Fibroblast of skin of scalp (primary cell): ENCODE results near the gene ARHGAP26.

ENCODE experiments used
- DNase-seq: peaks from one replicate; pipeline ENCODE4 v3.0.0-alpha.2; 2013

The ARHGAP26 gene

GRCh38 chr5:142814122-142814521 is 43.9 kb downstream of the ARHGAP26 start:
- no peak for DNase-seq

- no peak for DNase-seq
Measured at GRCh38 chr5:142815469-142815868, 45.3 kb downstream of the ARHGAP26 start.

GRCh38 chr5:142816531-142817430 is 46.6 kb downstream of the ARHGAP26 start:
- DNase-seq: peak; percentile 84

- DNase-seq: no peak
Measured at GRCh38 chr5:142817949-142818431, 47.8 kb downstream of the ARHGAP26 start.

- DNase-seq: no peak
Measured at GRCh38 chr5:142819292-142819691, 49.1 kb downstream of the ARHGAP26 start.

- no peak for DNase-seq
Measured at GRCh38 chr5:142819825-142820224, 49.6 kb downstream of the ARHGAP26 start.

GRCh38 chr5:142820447-142820846 is 50.3 kb downstream of the ARHGAP26 start:
- no peak for DNase-seq

- no peak for DNase-seq
Measured at GRCh38 chr5:142821034-142821732, 51.0 kb downstream of the ARHGAP26 start.

GRCh38 chr5:142821733-142822487 is 51.7 kb downstream of the ARHGAP26 start:
- peak; percentile 86 for DNase-seq

GRCh38 chr5:142823126-142823525 is 52.9 kb downstream of the ARHGAP26 start:
- no peak for DNase-seq

GRCh38 chr5:142823806-142824205 is 53.6 kb downstream of the ARHGAP26 start:
- no peak for DNase-seq

- no peak for DNase-seq
Measured at GRCh38 chr5:142824391-142824790, 54.2 kb downstream of the ARHGAP26 start.

GRCh38 chr5:142825378-142826089 is 55.4 kb downstream of the ARHGAP26 start:
- no peak for DNase-seq

- no peak for DNase-seq
Measured at GRCh38 chr5:142826093-142826492, 55.9 kb downstream of the ARHGAP26 start.

- peak; percentile 60 for DNase-seq
Measured at GRCh38 chr5:142826741-142827492, 56.7 kb downstream of the ARHGAP26 start.

GRCh38 chr5:142827934-142828576 is 57.9 kb downstream of the ARHGAP26 start:
- DNase-seq: no peak

GRCh38 chr5:142828797-142829535 is 58.8 kb downstream of the ARHGAP26 start:
- no peak for DNase-seq

GRCh38 chr5:142829801-142830220 is 59.6 kb downstream of the ARHGAP26 start:
- DNase-seq: peak; percentile 57

- peak; percentile 82 for DNase-seq
Measured at GRCh38 chr5:142830241-142831008, 60.2 kb downstream of the ARHGAP26 start.
